Thymus (tissue), 11 donors: Measurements from ENCODE around the gene MCC. TPM values are rescaled to one million over a fixed set of nuclear protein-coding genes. Genes with fewer than 3 reads are reported as not detected.

Experiments used
- DNase-seq, 9 donors: peaks; one replicate each; pipeline ENCODE4 v3.0.0-alpha.2; 2013; ENCODE audit warnings: low spot score in 9 of 9, low read depth in 6 of 9, missing footprints in 1 of 9
- H3K27ac ChIP-seq, 2 donors: one replicate each; pipeline ENCODE4 v1.5.1; 2013; ENCODE audit warnings: control low read depth in 1 of 2, low read depth in 1 of 2, low read length in 1 of 2, mild to moderate bottlenecking in 1 of 2, moderate library complexity in 1 of 2
- H3K27me3 ChIP-seq, 2 donors: one replicate each; pipeline ENCODE4 v1.5.1; 2013; ENCODE audit warnings: low read length in 1 of 2; ENCODE audit not compliant: control insufficient read depth in 2 of 2, insufficient read depth in 1 of 2
- H3K36me3 ChIP-seq, 2 donors: one replicate each; pipeline ENCODE4 v1.5.1; 2013; ENCODE audit warnings: low read length in 1 of 2, mild to moderate bottlenecking in 1 of 2, moderate library complexity in 1 of 2; ENCODE audit not compliant: control insufficient read depth in 2 of 2, insufficient read depth in 2 of 2
- H3K4me1 ChIP-seq, 2 donors: one replicate each; pipeline ENCODE4 v1.5.1; 2013; ENCODE audit warnings: low read length in 2 of 2; ENCODE audit not compliant: control insufficient read depth in 2 of 2, insufficient read depth in 2 of 2
- H3K4me3 ChIP-seq, 2 donors: one replicate each; pipeline ENCODE4 v1.5.1; 2013; ENCODE audit warnings: low read length in 2 of 2, control low read depth in 1 of 2, mild to moderate bottlenecking in 1 of 2
- H3K9me3 ChIP-seq, 2 donors: one replicate each; pipeline ENCODE4 v1.5.1; 2013; ENCODE audit warnings: low read length in 1 of 2, mild to moderate bottlenecking in 1 of 2; ENCODE audit not compliant: control insufficient read depth in 2 of 2, insufficient read depth in 1 of 2
- WGBS: extraction: QIAGEN DNeasy Blood & Tissue Kit; methylation state at CpG from one replicate; pipeline ENCODE4 v1.1.7; 2013; 5-methylcytosine and 5-hydroxymethylcytosine counted together
- polyA plus RNA-seq: library from polyadenylated mRNA; stranded (reverse); fragments of 200-250 nt; gene quantifications from one replicate; pipeline ENCODE4 v1.2.3, GENCODE V29; 2013
- total RNA-seq: library from RNA; stranded (reverse); fragments of 120-200 nt; gene quantifications from one replicate; pipeline ENCODE4 v1.2.4, GENCODE V29; 2013
- donor health status: healthy.

MCC gene
- total and polyA plus RNA-seq, 2 donors: 5.1 to 7.0 TPM

GRCh38 chr5:113519412-113519811, 31.2 kb upstream of the MCC start:
- peaks cover under 1 to 2% of the 10 kb centered on the region in 2 donors for H3K4me1 ChIP-seq
- WGBS: 97% methylated on average over 2 of the region's 2 CpGs
- DNase-seq: no peak
- peaks cover 0 to 21% of the 10 kb centered on the region in 2 donors for H3K36me3 ChIP-seq
- H3K27me3 ChIP-seq: no peaks in the 10 kb centered on the region
- no peak overlapping the region for H3K27ac ChIP-seq
- H3K4me3 ChIP-seq: no peak overlapping the region
- no peaks in the 10 kb centered on the region for H3K9me3 ChIP-seq

GRCh38 chr5:113518884-113519283, 30.6 kb upstream of the MCC start:
- H3K36me3 ChIP-seq: peaks cover 0 to 21% of the 10 kb centered on the region in 2 donors
- no peak overlapping the region for H3K4me3 ChIP-seq
- over 99% methylated on average over 4 of the region's 4 CpGs for WGBS
- H3K4me1 ChIP-seq: peaks cover 3 to 4% of the 10 kb centered on the region in 2 donors
- H3K27ac ChIP-seq: no peak overlapping the region
- H3K27me3 ChIP-seq: no peaks in the 10 kb centered on the region
- H3K9me3 ChIP-seq: no peaks in the 10 kb centered on the region
- no peak for DNase-seq

- WGBS: 27% methylated on average over 9 of the region's 9 CpGs
- Histone ChIP-seq H3K27me3 (peaks cover 0 to 5% of the 10 kb centered on the region in 2 donors), H3K4me1 (peaks cover 4 to 5% of the 10 kb centered on the region in 2 donors), H3K36me3 (peaks cover 0 to 10% of the 10 kb centered on the region in 2 donors), H3K4me3 (peak overlapping the region; percentile 82 to 87), H3K9me3 (no peaks in the 10 kb centered on the region), H3K27ac (peak overlapping the region in 1 of 2 donors; percentile 74)
- peak in 2 of 9 donors; percentile 8 to 38 for DNase-seq
Observed at GRCh38 chr5:113514289-113514635, 26.0 kb upstream of the MCC start.

- WGBS: 2% methylated on average over 72 of the region's 72 CpGs
- H3K4me1 ChIP-seq: peaks cover 4 to 5% of the 10 kb centered on the region in 2 donors
- DNase-seq: peak; percentile 49 to 89 (median 72)
- peaks cover 0 to 5% of the 10 kb centered on the region in 2 donors for H3K27me3 ChIP-seq
- no peaks in the 10 kb centered on the region for H3K9me3 ChIP-seq
- peak within 1 kb of the TSS; percentile 82 to 87 for H3K4me3 ChIP-seq
- peaks cover 0 to 7% of the 10 kb centered on the region in 2 donors for H3K36me3 ChIP-seq
- peak within 1 kb of the TSS; percentile 74 to 87 for H3K27ac ChIP-seq
Observed at GRCh38 chr5:113513384-113514288, 25.4 kb upstream of the MCC start, which contains the start of gene YTHDC2. TSS of gene YTHDC2 (plus strand) at chr5:113513694. CDS start at chr5:113513896, 202 bp downstream.

- peaks cover 0 to 3% of the 10 kb centered on the region in 2 donors for H3K36me3 ChIP-seq
- H3K27ac ChIP-seq: no peak overlapping the region
- WGBS: 94% methylated on average over 3 of the region's 3 CpGs
- DNase-seq: no peak
- peaks cover 4 to 5% of the 10 kb centered on the region in 2 donors for H3K4me1 ChIP-seq
- no peaks in the 10 kb centered on the region for H3K9me3 ChIP-seq
- H3K4me3 ChIP-seq: no peak overlapping the region
- peaks cover 0 to 8% of the 10 kb centered on the region in 2 donors for H3K27me3 ChIP-seq
Observed at GRCh38 chr5:113512341-113512740, 24.1 kb upstream of the MCC start.

- WGBS: 64% methylated on average over 6 of the region's 6 CpGs
- Histone ChIP-seq H3K9me3 (no peaks in the 10 kb centered on the region), H3K36me3 (no peaks in the 10 kb centered on the region), H3K4me3 (no peak overlapping the region), H3K4me1 (peaks cover 4 to 5% of the 10 kb centered on the region in 2 donors), H3K27me3 (peaks cover 0 to 8% of the 10 kb centered on the region in 2 donors), H3K27ac (no peak overlapping the region)
- DNase-seq: no peak
Observed at GRCh38 chr5:113510836-113511451, 22.7 kb upstream of the MCC start.

GRCh38 chr5:113508756-113509155, 20.5 kb upstream of the MCC start:
- Histone ChIP-seq H3K9me3 (no peaks in the 10 kb centered on the region), H3K27me3 (peaks cover 0 to 8% of the 10 kb centered on the region in 2 donors), H3K4me3 (no peak overlapping the region), H3K4me1 (peaks cover 0 to 2% of the 10 kb centered on the region in 2 donors), H3K27ac (no peak overlapping the region), H3K36me3 (no peaks in the 10 kb centered on the region)
- DNase-seq: no peak

- no peaks in the 10 kb centered on the region for H3K36me3 ChIP-seq
- no peak overlapping the region for H3K4me3 ChIP-seq
- no peaks in the 10 kb centered on the region for H3K4me1 ChIP-seq
- H3K27me3 ChIP-seq: peaks cover 0 to 12% of the 10 kb centered on the region in 2 donors
- DNase-seq: no peak
- no peaks in the 10 kb centered on the region for H3K9me3 ChIP-seq
- no peak overlapping the region for H3K27ac ChIP-seq
Observed at GRCh38 chr5:113507601-113508000, 19.3 kb upstream of the MCC start.

GRCh38 chr5:113505181-113505580, 16.9 kb upstream of the MCC start:
- H3K36me3 ChIP-seq: no peaks in the 10 kb centered on the region
- H3K9me3 ChIP-seq: no peaks in the 10 kb centered on the region
- no peak overlapping the region for H3K27ac ChIP-seq
- no peak overlapping the region for H3K4me3 ChIP-seq
- peaks cover 0 to 10% of the 10 kb centered on the region in 2 donors for H3K27me3 ChIP-seq
- 97% methylated on average over 5 of the region's 5 CpGs for WGBS
- no peaks in the 10 kb centered on the region for H3K4me1 ChIP-seq
- DNase-seq: no peak
